Activated CD4-positive, alpha-beta T cell treated with anti-CD3 and anti-CD28 coated beads for 48 hours (primary cell): Measurements from ENCODE around the gene HDLBP.
"Not testable (repeated sequence)": the region's sequence is repeated elsewhere in the genome, so short reads cannot be mapped to it uniquely, and the experiment has no call there.

Experiments
- DNase-seq: peaks from one replicate; pipeline ENCODE4 v3.0.0-alpha.2; 2020

HDLBP gene

GRCh38 chr2:241302759-241303651, 12.5 kb downstream of the HDLBP start:
- DNase-seq: no peak

GRCh38 chr2:241302083-241302482, 13.4 kb downstream of the HDLBP start:
- DNase-seq: no peak

GRCh38 chr2:241300000-241300399, 15.5 kb downstream of the HDLBP start:
- DNase-seq: peak; percentile 37

- DNase-seq: no peak
These were observed 16.8 kb downstream of the HDLBP start for GRCh38 chr2:241298673-241299072.

DNA sequence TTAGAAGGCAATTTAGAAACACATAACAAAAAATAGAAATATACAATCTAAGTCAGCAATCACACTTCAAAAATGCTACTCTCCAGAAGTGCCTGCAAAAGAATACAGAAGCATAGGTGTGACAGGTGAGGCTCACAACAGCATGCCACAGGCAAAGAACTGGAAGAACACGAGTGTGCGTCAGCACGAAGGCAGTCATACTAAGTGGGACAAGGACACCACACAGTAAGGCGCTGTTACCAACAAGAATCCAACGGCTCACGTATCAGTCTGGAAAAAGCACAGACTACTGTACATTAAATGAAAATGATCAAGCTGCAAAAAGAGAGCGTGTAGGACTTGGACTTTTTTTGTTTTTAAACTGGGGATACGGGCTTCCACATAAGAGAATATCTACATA, 18.7 kb downstream of the HDLBP start:
- no peak for DNase-seq

DNA sequence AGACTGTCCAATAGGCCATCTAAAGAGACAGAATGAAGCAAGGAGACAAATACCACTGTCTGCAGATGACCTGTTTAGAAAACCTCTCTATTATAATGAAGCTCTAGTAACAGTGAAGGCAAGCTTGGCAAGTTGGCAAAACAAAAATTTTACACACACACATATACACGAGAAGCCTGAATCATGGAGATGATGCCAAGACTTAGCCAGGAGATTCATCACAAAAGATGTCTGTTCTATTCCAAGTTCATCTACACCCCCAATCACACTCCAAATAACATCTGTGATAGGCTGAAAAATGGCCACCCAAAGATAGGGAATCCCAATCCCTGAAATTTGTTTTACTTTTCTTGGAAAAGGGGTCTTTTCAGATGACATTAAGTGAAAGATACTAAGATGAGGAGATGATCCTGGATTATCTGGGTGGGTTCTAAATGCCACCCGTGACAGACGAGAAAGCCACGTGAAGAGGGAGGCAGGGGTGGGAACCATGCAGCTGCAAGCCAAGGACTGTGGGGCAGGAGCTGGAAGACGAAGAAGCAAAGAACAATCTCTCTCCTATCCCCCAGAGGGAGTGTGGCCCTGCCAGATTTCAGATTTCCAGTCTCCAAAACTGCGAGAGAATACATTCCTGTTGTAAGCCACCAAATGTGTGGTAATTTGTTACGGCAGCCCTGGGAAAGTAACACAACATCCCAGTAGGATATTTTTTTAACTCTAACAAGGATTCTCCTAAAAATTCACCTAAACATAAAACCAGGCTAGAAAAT, 20.0 kb downstream of the HDLBP start:
- no peak for DNase-seq

DNA sequence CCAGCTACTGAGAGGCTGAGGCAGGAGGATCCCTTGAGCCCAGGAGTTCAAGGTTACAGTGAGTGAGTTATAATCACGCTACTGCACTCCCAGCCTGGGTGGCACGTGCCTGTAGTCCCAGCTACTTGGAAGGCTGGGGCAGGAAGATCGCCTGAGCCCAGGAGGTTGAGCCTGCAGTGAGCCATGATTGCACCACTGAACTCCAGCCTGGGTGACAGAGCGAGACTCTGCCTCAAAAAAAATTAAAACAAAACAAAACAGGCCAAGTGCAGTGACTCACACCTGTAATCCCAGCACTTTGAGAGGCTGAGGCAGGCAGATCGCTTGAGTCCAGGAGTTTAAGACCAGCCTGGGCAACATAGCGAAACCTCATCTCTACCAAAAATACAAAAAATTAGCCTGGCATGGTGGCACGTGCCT, 22.1 kb downstream of the HDLBP start:
- not testable (repeated sequence) for DNase-seq

DNA sequence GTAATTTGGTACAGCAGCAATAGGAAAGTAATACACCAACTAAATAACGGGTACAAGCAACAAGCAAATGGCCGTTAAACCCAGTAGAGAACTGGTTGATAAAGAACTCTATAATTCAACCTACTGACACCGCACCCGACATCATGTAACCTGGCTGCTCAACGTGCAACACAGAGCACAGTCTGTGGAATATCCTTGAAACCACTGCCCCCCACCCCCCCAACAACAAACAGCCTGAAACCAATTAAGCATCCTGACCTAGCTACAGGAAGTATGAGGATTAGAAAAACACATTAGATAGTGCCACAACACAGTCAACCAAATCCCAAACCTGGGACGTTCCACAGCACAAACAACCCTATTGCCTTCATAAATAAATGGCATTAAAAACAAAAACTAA, 23.5 kb downstream of the HDLBP start:
- no peak for DNase-seq

GRCh38 chr2:241291153-241291552, 24.3 kb downstream of the HDLBP start:
- no peak for DNase-seq

DNA sequence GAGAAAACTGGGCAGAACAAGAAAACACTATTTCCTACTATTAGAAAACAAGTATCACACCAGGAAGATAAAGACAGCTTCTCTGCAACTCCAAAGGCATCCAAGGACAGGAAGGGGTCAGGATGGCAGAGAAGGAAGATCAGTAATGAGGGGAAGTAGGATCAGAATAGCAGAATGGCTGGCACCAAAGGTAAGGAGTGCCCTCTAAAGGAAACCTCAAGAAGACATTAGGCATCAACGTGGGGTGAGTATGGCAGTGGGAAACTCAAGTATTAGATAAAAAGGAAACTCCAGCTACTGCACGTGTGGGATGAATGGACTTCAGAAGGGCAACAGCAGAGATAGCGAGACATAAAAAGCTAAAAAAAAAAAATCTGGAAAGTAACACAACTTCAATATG, 25.9 kb downstream of the HDLBP start:
- no peak for DNase-seq

DNA sequence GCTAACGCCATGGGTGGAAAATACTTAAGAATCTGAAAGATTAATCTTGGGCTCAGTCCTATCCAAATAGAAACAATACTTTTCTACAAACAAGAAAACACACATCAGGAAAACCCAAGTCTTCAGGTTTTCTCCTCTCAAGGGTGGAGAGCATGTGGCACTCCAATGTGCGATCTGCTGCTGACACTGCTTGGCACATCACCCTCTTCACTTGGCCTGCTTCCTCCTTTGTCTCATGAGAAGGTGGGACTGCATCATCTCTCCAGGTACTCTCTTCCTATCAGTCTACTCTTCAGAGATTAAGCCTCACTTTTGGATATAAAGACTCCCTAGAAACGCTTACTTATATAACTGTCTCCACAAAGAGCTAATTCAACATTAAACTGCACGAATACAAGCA, 26.4 kb downstream of the HDLBP start:
- no peak for DNase-seq

- no peak for DNase-seq
These were observed 27.1 kb downstream of the HDLBP start for GRCh38 chr2:241288324-241288888.

DNA sequence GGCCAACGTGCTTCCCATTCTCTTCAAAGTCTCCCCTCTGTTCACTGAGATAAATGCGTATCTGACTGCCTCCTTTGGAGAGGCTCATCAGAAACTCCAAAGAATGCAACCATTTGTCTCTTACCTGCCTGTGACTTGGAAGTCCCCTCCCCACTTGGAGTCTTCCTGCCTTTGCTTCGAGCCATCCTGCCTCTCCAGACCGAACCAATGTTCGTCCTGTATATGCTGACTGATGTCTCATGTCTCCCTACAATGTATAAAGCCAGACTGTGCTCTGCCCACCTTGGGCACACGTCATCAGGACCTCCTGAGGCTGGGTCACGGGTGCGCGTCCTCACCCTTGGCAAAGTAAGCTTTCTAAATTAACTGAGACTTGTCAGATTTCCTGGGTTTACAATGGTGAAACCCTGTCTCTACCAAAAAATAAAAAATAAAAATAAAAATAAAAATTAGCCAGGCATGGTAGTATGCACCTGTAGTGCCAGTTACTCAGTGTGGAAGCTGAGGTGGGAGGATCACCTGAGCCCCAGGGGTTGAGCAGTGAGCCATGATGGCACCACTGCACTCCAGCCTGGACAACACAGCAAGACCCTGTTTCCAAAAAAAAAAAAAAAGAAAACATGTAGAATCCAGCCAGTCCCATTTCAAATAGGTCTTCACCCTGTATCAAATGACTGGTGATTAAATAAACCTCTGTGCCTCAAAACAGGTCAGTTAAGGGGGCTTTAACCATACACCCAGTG, 29.0 kb downstream of the HDLBP start:
- no peak for DNase-seq

- no peak for DNase-seq
These were observed 29.9 kb downstream of the HDLBP start for GRCh38 chr2:241285596-241285995.

GRCh38 chr2:241282555-241282954, 32.9 kb downstream of the HDLBP start:
- no peak for DNase-seq

DNA sequence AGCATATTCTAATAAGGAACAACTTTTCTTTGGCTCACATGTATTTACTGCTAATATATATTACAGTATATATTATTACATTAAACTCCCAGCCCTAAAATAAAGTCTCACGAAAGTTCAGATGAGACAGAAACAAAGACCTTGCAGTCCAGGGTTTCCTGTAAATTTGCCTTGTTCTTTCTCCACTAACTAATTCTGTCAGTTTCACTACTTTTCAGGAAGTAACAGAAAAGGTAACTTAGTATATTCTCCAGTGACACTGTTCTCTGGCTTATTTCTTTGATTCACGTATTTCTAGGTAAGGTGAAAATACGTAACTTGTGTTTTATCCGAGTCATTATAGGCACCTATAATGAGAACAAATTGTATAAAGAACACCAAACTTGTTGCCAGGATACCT, 35.2 kb downstream of the HDLBP start:
- no peak for DNase-seq

DNA sequence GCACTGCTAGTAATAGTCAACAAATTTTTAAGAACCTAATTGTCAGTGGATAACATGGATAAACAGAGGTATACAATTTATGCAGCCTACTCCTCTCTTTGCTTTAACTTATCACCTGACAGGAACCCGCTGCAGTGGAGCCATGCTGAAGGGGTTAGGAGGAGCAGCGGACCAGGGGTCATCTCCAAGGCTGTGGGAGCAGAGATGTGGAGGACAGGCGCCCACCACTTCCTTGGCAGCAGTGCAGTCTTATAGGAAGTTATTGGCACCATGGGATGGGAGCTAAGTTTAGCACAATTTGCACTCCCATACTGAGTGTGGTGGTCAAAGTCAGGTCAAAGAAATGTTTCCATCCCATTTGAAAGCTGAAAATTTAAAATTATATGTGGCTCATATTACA, 35.6 kb downstream of the HDLBP start:
- DNase-seq: no peak

DNA sequence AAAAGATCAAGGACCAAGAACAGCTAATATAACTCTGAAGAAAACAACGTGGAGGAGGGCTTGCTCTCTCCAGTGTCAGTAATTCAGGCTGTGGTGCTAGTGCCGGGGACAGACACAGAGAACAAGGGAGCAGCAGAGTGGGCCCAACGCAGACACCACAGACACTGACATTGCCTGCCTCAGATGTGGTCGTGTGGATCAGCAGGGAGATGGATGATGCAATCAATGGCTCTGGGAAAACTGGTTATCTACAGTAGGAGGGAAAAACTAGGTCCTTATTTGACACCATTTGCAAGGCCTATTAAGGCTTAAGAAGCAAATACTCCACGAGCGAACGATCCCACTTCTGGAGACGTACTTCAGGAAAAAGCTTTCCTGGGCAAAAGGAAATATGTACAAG, 36.1 kb downstream of the HDLBP start:
- DNase-seq: no peak

GRCh38 chr2:241278306-241278705, 37.2 kb downstream of the HDLBP start:
- not testable (repeated sequence) for DNase-seq

- DNase-seq: no peak
These were observed 39.6 kb downstream of the HDLBP start for GRCh38 chr2:241275910-241276309.

GRCh38 chr2:241275504-241275903, 40.0 kb downstream of the HDLBP start:
- no peak for DNase-seq

DNA sequence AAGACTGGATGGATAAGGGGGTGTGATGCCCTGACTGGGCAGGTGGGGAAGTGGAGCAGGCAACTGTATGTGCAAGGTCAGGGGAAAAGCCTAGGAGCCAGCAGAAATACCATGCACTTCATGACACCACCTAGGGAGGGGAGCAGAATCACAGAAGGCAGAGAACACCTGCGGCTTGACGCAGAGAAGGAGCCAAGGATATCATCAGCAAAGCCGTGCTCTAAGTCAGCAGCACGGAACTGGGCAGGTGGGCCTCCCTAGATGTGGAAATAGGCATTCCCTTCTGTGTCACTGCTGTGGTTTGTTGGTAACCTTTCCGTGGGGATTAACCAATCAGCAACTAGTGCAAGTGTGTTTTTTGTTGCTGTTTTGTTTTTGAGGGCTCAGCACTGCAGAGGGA, 41.3 kb downstream of the HDLBP start:
- DNase-seq: no peak
